Forelimb muscle (tissue), 1 donor: ENCODE results near the gene TAS2R60. TPM values are rescaled to one million over a fixed set of nuclear protein-coding genes. Genes with fewer than 3 reads are reported as not detected.

Experiments
- DNase-seq: peaks from one replicate; pipeline ENCODE4 v3.0.0-alpha.2; 2013; ENCODE audit warnings: low read depth
- polyA plus RNA-seq: library from polyadenylated mRNA; unstranded; fragments of 120-200 nt; gene quantifications from one replicate; pipeline ENCODE4 v1.2.1, GENCODE V29; 2013; ENCODE audit not compliant: insufficient read length

The TAS2R60 gene
- polyA plus RNA-seq, 1 donor = not detected

GRCh38 chr7:143437578-143437977 lies 5.7 kb upstream of the TAS2R60 start:
- no peak for DNase-seq

DNA sequence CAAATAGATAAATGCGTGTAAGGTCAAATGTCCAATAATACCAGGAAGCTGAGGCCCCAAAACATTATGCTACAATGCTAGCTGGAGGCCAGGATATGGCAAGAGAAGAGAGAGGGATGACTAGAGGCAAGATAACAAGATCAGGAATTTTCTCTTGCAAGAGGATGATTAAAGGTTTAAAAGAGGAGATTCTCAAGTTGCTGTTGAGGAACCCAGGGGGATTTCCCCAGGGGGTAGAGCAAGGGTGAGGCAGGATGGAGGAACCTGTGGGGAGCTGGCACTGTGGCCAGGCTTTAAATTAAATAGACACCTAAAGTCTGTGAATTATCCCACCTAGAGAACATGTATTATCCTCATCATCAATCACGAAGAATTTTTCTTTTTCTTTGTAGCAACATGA lies 3.4 kb upstream of the TAS2R60 start:
- no peak for DNase-seq

GRCh38 chr7:143444063-143444782 lies 970 bp downstream of the TAS2R60 start:
- no peak for DNase-seq

DNA sequence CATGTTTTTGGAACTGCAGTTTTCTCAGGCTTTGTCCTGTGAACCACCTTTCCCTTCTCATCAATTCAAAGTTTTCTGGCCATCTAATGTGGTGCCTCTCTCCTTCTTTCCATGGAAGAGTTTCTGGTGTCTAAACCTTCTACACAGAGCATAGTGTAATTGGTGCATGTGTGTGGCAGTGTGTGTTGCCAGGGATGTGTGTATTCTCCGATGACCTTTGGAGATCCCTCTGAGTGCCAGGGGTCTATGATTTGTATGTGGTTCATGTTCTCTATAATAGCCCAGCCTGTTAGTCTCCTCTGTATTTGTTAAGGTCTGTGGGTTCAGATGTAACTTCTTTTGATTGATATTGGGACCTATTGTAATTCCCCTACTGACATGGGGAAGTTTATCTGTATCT lies 1.5 kb downstream of the TAS2R60 start:
- DNase-seq = no peak

GRCh38 chr7:143447466-143447865 lies 4.2 kb downstream of the TAS2R60 start:
- no peak for DNase-seq

GRCh38 chr7:143448429-143448828 lies 5.2 kb downstream of the TAS2R60 start:
- no peak for DNase-seq

DNA sequence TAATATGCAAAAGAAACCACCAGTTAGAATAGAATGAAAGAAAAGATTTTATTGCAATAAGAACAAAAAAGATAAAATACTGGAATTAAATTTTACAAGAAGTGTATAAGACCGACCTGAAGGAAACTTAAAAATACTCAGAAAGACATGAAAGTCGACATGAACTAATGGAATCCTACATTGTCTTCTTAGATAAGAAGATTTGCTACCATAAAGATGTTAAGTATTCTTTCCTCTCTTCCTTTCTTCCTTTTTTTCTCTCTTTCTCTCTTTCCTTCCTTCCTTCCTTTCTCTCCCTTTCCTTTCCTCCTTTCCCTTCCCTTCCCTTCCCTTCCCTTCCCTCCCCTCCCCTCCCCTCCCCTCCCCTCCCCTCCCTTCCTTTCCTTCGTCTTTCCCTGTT lies 6.5 kb downstream of the TAS2R60 start:
- no peak for DNase-seq

GRCh38 chr7:143451122-143451521 lies 7.9 kb downstream of the TAS2R60 start:
- no peak for DNase-seq

DNA sequence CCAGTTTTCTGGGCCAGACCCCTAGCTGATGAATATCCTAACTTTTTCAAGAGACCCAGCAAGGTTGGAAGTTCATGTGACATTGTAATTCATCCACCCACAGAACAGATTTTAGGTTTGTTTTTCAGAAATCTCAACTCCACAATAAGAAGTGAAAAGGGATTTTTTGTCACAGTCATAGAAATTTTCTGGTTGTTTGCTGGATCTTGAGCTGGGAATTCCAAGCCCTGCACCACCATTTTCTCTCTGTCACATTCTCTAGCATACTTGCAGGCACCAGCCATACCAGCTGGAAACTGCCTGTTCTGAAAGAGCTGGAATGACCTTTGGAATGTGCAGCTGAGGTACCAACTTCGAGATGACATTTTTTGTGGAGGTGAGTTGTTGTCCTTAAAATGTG lies 8.5 kb downstream of the TAS2R60 start:
- no peak for DNase-seq

DNA sequence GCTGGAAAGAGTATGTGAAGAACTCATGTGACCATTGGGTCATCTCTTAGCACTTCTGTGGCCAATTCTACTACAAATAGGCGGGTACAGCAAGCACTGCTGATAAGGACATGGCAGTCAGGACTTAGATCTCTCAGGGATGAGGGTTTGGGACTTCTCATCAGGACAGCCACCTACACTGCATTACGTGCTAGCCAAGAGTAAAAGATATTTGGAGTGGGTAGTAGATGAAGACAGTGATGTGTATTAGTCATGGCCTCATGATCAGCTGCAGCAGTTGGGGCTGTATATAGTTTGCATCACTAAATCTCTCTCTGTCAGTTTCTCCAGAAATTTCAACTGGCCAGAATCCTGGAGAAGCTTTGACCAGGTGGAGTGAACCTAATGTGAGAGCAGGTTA lies 9.2 kb downstream of the TAS2R60 start:
- DNase-seq = no peak

GRCh38 chr7:143454091-143454680 lies 10.9 kb downstream of the TAS2R60 start:
- DNase-seq = no peak

- no peak for DNase-seq
Observed at GRCh38 chr7:143455491-143455890, 12.2 kb downstream of the TAS2R60 start.

GRCh38 chr7:143455942-143456341 lies 12.7 kb downstream of the TAS2R60 start:
- no peak for DNase-seq

DNA sequence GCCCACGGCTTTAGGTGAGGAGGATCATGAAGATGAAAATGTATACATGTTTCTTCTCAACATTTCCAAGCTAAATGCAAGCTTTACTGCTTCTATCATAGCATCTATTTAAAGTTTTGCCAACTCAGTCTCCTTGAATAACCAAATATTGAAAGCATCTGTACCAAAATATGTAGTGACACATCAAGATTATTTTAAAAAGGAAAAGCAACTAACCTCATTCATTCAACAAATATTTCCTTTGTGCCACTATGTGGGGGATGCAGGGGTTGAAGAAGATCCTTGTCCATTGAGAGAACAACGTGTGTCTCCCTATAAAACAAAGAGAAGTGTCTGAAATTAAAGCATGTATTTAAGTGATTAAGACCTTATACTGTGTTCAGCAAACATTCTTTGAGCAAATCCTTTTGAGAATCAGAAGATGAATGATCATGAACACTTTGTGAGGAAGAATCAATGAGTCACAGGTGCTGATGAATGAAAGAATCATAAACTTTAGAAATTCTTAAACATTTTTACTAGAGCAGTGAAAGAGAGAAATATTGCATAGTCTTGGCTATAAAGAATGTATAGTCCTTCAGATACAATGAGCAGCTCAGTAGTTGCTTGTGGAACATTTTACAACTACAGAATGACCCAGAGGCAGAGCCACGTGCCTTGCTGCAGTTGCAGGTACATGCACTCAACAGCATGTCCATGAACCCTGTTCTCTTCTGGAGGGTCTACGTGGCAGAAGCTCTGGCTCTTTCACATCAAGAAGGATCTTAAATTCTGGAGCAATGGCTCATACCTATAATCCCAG lies 13.9 kb downstream of the TAS2R60 start:
- no peak for DNase-seq

- no peak for DNase-seq
Observed at GRCh38 chr7:143458263-143458662, 15.0 kb downstream of the TAS2R60 start.

DNA sequence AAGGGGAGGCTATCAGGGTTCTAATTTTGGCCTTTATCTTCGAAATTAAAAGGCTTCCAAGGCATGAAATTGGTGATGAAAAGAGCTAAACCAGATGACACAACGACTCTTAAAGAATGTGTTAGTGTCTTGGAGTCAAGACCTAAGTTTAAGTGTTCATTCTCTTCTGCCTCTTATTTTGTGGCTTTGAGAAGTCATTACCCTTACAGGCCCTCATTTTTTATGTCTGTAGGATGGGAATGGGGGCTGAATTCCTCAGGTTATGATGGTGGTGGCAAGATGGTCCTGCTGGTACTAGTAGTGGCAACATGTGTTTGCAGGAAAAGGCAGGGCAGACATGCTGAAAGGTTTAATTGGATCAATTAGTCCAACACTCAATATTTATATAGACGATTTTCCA lies 15.4 kb downstream of the TAS2R60 start:
- no peak for DNase-seq

DNA sequence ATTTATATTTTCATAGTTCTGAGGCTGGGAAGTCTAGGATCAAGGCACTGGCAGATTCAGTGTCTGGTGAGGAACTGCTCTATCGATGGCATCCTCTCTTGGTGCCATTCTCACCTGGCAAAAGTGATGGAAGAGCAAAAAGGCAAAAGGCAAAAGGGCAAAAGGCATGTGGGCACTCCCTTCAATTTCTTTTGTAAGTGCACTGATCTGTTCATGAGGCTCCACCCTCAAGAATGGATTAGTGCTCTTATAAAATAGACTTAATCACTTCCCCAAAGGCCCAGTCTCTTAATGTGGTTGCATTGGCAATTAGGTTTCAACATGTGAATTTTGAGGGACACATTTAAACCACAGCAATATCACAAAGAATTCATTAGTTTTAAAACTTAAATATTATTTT lies 16.1 kb downstream of the TAS2R60 start:
- no peak for DNase-seq

GRCh38 chr7:143460271-143460979 lies 17.2 kb downstream of the TAS2R60 start:
- DNase-seq = no peak

DNA sequence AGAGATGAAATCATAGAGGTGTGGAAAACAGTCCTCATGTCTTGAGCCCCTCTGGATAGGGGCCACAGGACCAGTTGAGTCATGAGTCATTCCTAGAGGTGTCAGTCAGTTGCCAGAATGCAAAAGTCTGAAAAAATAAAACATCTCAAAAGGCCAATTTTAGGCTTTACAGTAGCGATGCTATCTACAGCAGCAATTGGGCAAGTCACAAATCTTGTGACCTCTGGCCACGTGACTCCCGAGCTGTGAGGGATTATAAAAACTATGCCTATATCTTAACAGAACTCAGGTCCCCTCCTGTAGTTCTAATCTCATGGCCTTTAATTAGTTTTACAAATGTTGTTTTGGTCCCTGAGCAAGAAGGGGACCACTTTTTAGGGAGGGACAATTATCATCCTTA lies 18.8 kb downstream of the TAS2R60 start:
- no peak for DNase-seq

DNA sequence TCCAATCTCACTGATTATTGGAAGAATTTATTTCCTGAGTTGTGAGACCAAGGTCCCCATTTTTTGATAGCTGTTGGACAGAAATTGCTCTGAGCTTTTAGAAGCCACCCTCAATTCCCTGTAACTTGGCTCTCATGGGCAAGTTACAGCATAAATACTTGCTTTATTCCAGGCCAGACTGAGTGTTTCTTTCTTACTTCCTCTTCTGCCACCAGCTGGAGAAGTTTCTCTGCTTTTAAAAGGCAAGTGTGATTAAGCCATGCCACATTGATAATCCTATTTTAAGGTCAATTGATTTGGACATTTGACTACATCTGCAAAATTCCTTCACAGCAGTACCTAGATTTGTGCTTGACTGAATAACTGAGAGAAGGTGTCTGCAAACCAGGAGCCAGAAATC lies 20.3 kb downstream of the TAS2R60 start:
- DNase-seq = no peak

GRCh38 chr7:143463957-143464356 lies 20.7 kb downstream of the TAS2R60 start:
- no peak for DNase-seq

- no peak for DNase-seq
Observed at GRCh38 chr7:143467724-143468123, 24.5 kb downstream of the TAS2R60 start.
